ENCODE measurements around the gene AGA.

AGA gene

DNA sequence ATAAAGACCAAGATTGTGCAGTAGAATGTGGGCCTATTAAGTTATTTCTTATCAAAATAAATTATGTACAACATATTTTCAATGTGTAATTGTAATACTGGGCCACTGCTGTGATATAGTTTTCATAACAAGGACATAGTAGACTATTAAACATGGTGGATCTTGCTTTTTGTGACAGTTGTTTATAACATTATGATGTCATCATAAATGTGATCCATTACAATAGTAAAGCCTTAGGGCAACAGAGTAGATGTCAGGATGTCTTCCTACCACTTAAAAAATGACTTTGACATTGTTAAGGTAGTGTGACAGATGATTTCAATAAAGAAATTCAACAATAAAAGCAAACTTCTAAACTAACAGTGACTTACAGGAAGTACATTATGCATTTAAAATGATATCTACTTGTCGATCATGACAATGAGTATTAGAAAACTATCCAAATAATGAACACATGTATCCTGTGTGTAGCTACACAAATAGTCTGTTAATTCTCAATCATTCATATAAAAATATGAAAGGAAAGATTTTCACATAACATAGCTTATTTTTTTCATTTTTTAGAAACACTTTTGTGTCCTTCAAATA, 5.3 kb upstream of the AGA start:
- no peak for DNase-seq (ENCODE audit: low read depth)

DNA sequence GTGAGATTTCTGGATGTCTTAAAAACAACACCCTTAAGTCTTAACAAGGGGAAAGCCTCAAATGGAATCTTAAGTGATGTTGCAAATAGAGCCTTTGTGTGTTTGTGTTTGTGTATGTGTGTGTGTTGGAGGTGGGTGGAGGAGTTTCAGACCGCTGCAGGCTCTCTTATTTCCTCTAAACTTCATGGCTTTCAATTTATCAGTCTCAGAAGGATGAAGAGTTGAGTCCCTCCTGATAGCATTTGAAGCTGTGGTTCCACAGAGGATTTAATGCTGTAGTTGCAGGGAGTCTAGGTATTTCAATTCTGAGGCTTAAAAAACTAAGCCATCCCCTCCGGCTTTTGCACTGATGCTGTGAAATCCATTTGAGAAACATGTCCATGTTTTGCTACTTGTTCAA, 4.3 kb upstream of the AGA start:
- DNase-seq (ENCODE audit: low read depth): no peak

DNA sequence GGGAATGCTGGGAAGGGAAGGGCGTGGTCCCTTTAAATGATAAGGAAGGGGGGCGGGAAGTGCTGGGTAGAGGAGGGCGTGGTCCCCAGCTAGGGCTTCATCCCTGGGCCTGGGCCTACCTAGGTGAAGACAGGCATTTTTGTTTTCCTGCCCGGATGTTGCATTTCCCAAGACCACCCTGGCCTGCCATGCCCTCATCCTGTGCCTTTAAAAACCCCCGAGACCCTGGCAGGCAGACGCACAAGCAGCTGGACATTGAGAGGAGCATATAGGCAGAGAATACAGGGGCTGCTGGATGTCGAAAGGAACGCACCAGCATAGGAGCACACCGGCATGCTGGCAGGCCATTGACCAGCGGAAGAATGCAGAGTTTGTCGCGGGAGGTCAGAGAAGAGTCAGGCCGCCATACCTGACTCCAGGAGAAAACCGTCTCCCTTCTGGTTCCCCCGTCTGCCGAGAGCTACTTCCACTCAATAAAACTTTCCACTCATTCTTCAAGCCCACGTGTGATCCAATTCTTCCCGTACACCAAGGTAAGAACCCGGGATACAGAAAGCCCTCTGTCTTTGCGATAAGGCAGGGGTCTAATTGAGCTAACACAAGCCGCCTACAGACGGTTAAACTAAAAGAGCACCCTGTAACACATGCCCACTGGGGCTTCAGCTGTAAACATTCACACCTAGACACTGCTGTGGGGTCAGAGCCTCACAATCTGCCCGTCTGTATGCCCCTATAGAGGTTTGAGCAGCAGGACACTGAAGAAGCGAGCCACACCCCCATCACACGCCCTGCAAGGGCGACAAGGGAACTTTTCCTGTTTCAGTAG, 2.9 kb upstream of the AGA start:
- no peak for DNase-seq (ENCODE audit: low read depth)

- DNase-seq (ENCODE audit: low read depth): no peak
Measured at GRCh38 chr4:177441061-177441802, 1.0 kb downstream of the AGA start.

GRCh38 chr4:177436456-177436855, 5.8 kb downstream of the AGA start:
- DNase-seq (ENCODE audit: low read depth): no peak

GRCh38 chr4:177434667-177435066, 7.6 kb downstream of the AGA start:
- DNase-seq (ENCODE audit: low read depth): no peak

DNA sequence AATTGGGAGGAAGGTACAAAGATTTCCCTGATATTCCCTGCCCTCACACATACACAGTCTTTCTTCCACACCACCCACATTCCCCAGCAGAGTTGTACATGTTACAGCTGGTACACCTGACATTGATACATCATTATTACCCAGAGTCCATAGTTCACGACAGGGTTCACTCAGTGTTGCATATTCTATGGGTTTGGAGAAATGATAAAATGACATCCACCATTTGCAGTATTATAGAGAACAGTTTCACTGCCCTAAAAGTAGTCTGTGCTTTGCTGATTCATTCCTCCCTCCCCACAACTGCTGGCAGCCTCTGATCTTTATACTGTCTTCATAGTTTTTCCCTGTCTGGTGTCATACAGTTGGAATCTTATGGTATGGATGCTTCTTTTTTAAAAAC, 15.0 kb downstream of the AGA start:
- DNase-seq (ENCODE audit: low read depth): no peak

DNA sequence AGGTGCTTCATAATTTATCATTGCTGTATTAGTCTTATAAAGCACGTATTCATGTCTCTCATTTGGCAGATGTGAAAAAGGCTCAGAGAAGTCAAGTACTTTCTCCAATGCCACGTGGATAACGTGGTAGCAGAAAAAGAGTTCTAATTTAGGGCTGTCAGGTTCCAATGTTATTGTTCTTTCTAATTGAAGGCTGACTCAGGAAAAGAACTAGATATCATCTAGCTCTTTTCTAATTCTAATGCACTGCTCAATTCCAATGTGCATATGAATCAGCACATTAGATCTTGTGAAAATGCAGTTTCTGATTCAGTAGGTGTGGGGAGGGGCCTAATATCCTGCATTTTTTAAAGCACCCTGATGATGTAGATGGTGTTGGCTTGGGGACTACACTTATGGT, 22.8 kb downstream of the AGA start:
- DNase-seq (ENCODE audit: low read depth): no peak

DNA sequence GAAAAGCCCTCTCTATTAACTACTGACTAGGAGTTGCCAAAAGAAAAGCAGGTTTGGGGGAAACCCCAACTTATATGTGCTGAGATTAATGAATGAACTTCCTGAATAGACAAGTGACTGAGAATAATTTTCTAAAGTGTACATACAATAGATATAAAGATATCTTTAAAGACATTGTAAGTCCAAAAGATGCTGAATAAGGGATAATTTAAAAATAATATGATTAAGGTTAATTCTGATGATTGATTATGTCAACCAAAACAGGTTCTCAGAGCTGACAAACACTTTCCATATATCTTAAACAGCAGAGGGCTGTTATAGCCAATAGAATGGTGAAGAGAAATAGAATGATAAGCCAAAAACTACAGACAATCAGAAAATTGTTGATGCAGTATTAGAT, 28.6 kb downstream of the AGA start:
- no peak for DNase-seq (ENCODE audit: low read depth)

DNA sequence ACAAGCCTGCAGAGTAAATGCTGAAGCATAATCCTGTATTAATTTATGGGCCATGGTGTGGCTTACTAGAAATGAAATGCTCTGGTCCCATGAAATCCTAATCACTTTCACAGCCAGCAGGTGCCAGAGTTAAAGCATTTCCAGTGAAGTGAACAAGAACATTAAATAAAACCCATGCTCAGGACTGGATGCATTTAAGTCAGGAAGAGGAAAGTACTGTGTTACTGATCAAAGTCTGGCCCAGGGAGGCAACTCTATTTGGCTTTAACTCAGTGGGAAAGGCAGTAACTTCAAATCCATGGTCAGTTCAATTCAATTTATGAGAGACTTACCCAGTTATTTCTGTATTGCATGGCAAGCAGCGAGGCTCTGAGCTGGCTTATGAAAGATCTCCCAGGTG, 29.2 kb downstream of the AGA start:
- no peak for DNase-seq (ENCODE audit: low read depth)

- no peak for DNase-seq (ENCODE audit: low read depth)
Measured at GRCh38 chr4:177411996-177412395, 30.2 kb downstream of the AGA start.

- DNase-seq (ENCODE audit: low read depth): no peak
Measured at GRCh38 chr4:177410566-177410965, 31.7 kb downstream of the AGA start.

GRCh38 chr4:177408023-177408422, 34.2 kb downstream of the AGA start:
- no peak for DNase-seq (ENCODE audit: low read depth)

DNA sequence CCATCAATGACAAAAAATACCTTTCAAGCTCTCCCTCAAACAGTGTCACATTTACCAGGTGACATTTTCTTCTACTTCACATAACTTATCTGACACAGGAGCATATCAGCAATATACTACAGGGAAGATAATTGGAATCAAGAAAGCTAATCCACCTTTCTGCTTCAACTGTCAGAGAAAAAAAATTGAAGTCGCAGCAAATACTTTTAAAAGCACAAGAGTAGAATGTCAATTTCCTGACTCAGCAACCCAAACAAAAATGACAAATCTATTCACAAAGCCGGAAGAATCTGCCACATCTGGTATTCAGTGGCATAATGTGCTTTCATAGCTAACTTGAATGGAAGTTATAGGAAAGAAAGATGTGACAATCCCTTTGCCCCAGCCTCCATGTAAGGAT, 36.7 kb downstream of the AGA start:
- DNase-seq (ENCODE audit: low read depth): no peak

- no peak for DNase-seq (ENCODE audit: low read depth)
Measured at GRCh38 chr4:177404986-177405385, 37.3 kb downstream of the AGA start.

DNA sequence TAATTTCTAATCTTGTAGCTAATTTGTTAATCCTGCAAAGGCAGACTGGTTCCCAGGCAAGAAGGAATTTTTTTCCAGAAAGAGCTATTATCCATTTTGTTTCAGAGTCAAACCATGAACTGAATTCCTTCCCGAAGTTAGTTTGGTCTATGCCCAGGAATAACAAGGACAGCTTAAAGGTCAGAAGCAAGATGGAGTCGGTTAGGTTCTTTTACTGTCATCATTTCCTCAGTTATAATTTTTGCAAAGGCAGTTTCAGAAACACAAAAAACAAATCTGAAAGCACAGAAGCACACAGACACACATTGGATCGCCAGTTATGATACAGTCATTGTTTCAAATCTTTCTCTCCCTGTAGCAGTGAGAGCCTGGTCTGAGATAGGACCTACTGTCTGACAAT, 37.9 kb downstream of the AGA start:
- DNase-seq (ENCODE audit: low read depth): no peak

DNA sequence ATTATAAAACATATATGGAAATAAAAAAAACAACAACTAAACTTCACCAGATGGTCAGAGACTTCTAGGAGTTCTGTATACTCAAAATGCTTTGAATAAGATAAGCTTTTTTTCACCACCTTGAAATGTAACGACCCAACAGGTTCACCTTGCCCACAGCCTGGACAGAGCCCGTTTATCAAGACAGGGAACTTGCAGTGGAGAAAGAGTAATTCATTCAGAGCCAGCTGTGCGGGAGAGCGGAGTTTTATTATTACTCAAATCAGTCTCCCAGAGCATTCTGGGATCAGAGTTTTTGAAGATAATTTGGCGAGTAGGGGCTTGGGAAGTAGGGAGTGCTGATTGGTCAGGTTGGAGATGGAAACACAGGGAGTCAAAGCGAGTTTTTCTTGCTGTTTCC, 38.5 kb downstream of the AGA start:
- no peak for DNase-seq (ENCODE audit: low read depth)

GRCh38 chr4:177401658-177402273, 40.5 kb downstream of the AGA start:
- DNase-seq (ENCODE audit: low read depth): no peak

GRCh38 chr4:177400030-177400429, 42.2 kb downstream of the AGA start:
- no peak for DNase-seq (ENCODE audit: low read depth)

- DNase-seq (ENCODE audit: low read depth): no peak
Measured at GRCh38 chr4:177396352-177396751, 45.9 kb downstream of the AGA start.

DNA sequence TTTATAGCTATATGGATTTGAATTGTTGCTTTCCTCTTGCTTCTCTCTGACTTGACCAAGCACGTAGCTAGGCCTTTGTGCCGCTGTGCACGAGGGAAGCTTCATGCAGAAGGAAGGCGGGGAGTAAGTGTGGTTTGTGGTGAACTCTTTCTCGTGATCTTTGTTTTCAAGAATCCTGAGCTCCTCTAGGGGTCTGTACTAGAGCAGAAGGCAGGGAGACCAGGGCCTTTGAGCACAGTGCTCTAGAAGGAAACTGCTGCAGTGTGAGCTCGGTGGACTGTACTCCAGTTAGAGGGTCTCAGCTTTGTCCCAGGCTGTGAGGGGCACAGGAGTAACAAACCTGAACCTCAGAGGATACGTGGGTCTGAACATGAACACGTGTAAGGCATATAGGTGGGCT, 49.0 kb downstream of the AGA start:
- no peak for DNase-seq (ENCODE audit: low read depth)

- DNase-seq (ENCODE audit: low read depth): no peak
Measured at GRCh38 chr4:177391953-177392352, 50.3 kb downstream of the AGA start.

- DNase-seq (ENCODE audit: low read depth): no peak
Measured at GRCh38 chr4:177391287-177391686, 51.0 kb downstream of the AGA start.

Measured in stimulated activated CD8-positive, alpha-beta memory T cell treated with anti-CD3 and anti-CD28 coated beads, Interleukin-4, amount 100 ng/mL, for 24 hours (primary cell).